CD4-positive, CD25-positive, alpha-beta regulatory T cell (primary cell): ENCODE data around the gene ERGIC1. TPM values are rescaled to one million over a fixed set of nuclear protein-coding genes. Genes with fewer than 3 reads are reported as not detected.

Experiments used
- ATAC-seq, 2 donors: fragments of 150-1000 bp; cut with Tn5 transposase; one replicate each; pipeline ENCODE4 v1.10.0; 2021; ENCODE audit warnings: low read depth in 2 of 2, moderate number of reproducible peaks in 2 of 2, moderate library complexity in 1 of 2
- DNase-seq, 3 donors: peaks; one replicate each; pipeline versions ENCODE4 v3.0.0 to v3.0.0-alpha.2; 2012 to 2022; ENCODE audit warnings: mixed read lengths in 1 of 3
- H3K27ac ChIP-seq: one replicate; pipeline ENCODE4 v1.7.0; 2013; ENCODE audit warnings: mild to moderate bottlenecking, low read length; ENCODE audit not compliant: insufficient read depth, poor library complexity, severe bottlenecking
- H3K27me3 ChIP-seq: one replicate; pipeline ENCODE4 v1.7.0; 2013; ENCODE audit warnings: low read length; ENCODE audit not compliant: control insufficient read depth, insufficient read depth
- H3K36me3 ChIP-seq: one replicate; pipeline ENCODE4 v1.7.0; 2013; ENCODE audit warnings: mild to moderate bottlenecking, low read length, moderate library complexity; ENCODE audit not compliant: control insufficient read depth, insufficient read depth
- H3K4me1 ChIP-seq: 2 replicates; pipeline ENCODE4 v1.7.0; 2013; ENCODE audit warnings: mild to moderate bottlenecking, low read length; ENCODE audit not compliant: insufficient read depth, control insufficient read depth, poor library complexity, severe bottlenecking
- H3K4me3 ChIP-seq: one replicate; pipeline ENCODE4 v1.7.0; 2013; ENCODE audit warnings: low read depth, mild to moderate bottlenecking, low read length, moderate library complexity
- H3K9me3 ChIP-seq, 2 experiments: 1 replicate in 1 of 2; 2 replicates in 1 of 2; pipeline ENCODE4 v1.7.0; 2013; ENCODE audit warnings: low read length in 2 of 2, mild to moderate bottlenecking in 1 of 2, moderate library complexity in 1 of 2; ENCODE audit not compliant: control insufficient read depth in 2 of 2
- H3K27ac Mint-ChIP-seq, 3 donors: one replicate each; pipeline ENCODE4 v1.8.0; 2020 to 2022; ENCODE audit warnings: mild to moderate bottlenecking in 3 of 3, mixed read lengths in 3 of 3, moderate library complexity in 2 of 3
- H3K27me3 Mint-ChIP-seq: one replicate; pipeline ENCODE4 v1.8.0; 2022; ENCODE audit warnings: mild to moderate bottlenecking, mixed read lengths
- H3K36me3 Mint-ChIP-seq: one replicate; pipeline ENCODE4 v1.8.0; 2020; ENCODE audit warnings: mixed read lengths
- H3K4me1 Mint-ChIP-seq, 4 donors: one replicate each; pipeline ENCODE4 v1.8.0; 2020 to 2022; ENCODE audit warnings: mixed read lengths in 4 of 4, mild to moderate bottlenecking in 1 of 4
- H3K4me3 Mint-ChIP-seq, 4 donors: one replicate each; pipeline ENCODE4 v1.8.0; 2020 to 2022; ENCODE audit warnings: mild to moderate bottlenecking in 4 of 4, mixed read lengths in 4 of 4, moderate library complexity in 3 of 4
- H3K9me3 Mint-ChIP-seq, 7 donors: one replicate each; pipeline ENCODE4 v1.8.0; 2020 to 2022; ENCODE audit warnings: mixed read lengths in 7 of 7, mild to moderate bottlenecking in 3 of 7, moderate library complexity in 2 of 7
- polyA plus RNA-seq, 4 donors: library from polyadenylated mRNA; unstranded; fragments of 300-500 nt; fragmentation: Illumina TruSeq; gene quantifications; one replicate each; pipeline ENCODE4 v1.2.3, GENCODE V29; 2021
- total RNA-seq: library from RNA; stranded (reverse); gene quantifications from one replicate; pipeline ENCODE4 v1.2.3, GENCODE V29; 2022

ERGIC1 gene
- total and polyA plus RNA-seq, 5 donors from 2014 or later: 15.7 to 58.4 (median 19.9) TPM

DNA sequence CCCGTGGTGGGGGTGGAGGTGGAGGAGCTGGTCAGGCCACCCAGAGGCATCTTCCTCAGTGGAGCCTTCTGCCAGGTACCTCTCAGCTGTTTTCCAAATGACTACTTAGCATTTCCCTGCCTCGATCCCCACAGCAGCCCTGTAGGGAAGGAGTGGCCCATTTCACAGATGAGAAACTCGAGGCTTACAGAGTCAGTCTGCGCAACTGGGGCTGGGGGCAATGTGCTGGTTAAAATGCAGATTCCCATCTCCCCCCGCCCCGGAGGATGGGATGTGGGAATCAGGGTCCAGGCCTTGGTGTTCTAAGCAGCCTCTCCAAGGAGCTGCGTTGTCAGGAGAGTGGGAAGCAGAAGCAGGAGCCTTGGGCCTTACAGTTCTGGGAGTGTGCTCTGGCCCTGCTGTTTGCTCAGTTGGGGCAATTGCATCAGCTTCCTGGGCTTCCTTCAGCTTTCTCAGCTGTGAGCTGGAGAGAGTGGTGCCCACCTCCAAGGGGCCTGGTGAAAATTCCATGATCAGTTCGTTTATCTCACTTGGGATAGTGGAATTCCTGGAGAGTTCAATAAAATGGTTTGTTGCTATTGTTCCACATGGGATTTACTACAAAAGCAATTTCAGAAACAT lies 19.4 kb downstream of the ERGIC1 start:
- no peaks in the 10 kb centered on the region for H3K27me3 Mint-ChIP-seq
- Histone ChIP-seq H3K4me3 (no peak overlapping the region), H3K9me3 (no peaks in the 10 kb centered on the region), H3K36me3 (no peaks in the 10 kb centered on the region), H3K4me1 (no peaks in the 10 kb centered on the region), H3K27ac (no peak overlapping the region), H3K27me3 (no peaks in the 10 kb centered on the region)
- H3K27ac Mint-ChIP-seq: peak overlapping the region in 1 of 3 donors; percentile 73
- no peak overlapping the region for H3K4me3 Mint-ChIP-seq
- peaks cover 24% of the 10 kb centered on the region for H3K36me3 Mint-ChIP-seq
- DNase-seq: no peak
- peaks cover 5 to 62% (median 25%) of the 10 kb centered on the region in 4 donors for H3K4me1 Mint-ChIP-seq
- peaks cover 0 to 2% (median 0%) of the 10 kb centered on the region in 7 donors for H3K9me3 Mint-ChIP-seq
- no peak for ATAC-seq

GRCh38 chr5:172854451-172854871 lies 20.4 kb downstream of the ERGIC1 start:
- H3K36me3 ChIP-seq: no peaks in the 10 kb centered on the region
- Mint-ChIP-seq H3K27ac (peak overlapping the region; percentile 32 to 76 (median 73)), H3K9me3 (peaks cover 0 to 2% (median 0%) of the 10 kb centered on the region in 7 donors), H3K27me3 (no peaks in the 10 kb centered on the region), H3K4me1 (peaks cover 5 to 57% (median 19%) of the 10 kb centered on the region in 4 donors), H3K36me3 (peaks cover 23% of the 10 kb centered on the region), H3K4me3 (no peak overlapping the region)
- peak in 1 of 2 donors; percentile 33 for ATAC-seq
- H3K27ac ChIP-seq: no peak overlapping the region
- DNase-seq: no peak
- H3K9me3 ChIP-seq: no peaks in the 10 kb centered on the region
- H3K27me3 ChIP-seq: no peaks in the 10 kb centered on the region
- no peaks in the 10 kb centered on the region for H3K4me1 ChIP-seq
- no peak overlapping the region for H3K4me3 ChIP-seq

DNA sequence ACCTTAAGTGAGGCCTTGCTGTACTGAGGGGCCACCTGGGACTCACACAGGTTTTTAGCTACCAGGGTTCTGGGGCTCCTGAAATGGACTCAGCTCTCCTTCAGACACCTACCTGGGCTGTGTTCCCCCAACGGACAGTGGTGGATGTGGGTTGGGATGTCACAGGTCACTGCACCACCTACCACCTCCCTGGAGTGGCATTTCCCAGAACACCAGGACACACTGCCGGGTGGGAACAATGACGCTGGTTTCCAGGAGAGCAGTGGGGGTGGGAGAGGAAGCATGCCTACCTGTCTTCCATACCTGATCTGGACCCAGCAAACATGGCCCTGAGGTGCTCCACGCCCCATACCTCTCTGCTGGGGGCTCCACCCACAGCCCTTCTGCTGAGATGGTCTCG lies 20.9 kb downstream of the ERGIC1 start:
- Mint-ChIP-seq H3K4me3 (no peak overlapping the region), H3K9me3 (peaks cover 0 to 2% (median 0%) of the 10 kb centered on the region in 7 donors), H3K36me3 (peaks cover 19% of the 10 kb centered on the region), H3K27me3 (no peaks in the 10 kb centered on the region), H3K4me1 (peaks cover 5 to 55% (median 19%) of the 10 kb centered on the region in 4 donors), H3K27ac (peak overlapping the region; percentile 32 to 76 (median 73))
- no peak overlapping the region for H3K27ac ChIP-seq
- no peaks in the 10 kb centered on the region for H3K36me3 ChIP-seq
- H3K4me1 ChIP-seq: no peaks in the 10 kb centered on the region
- H3K9me3 ChIP-seq: no peaks in the 10 kb centered on the region
- no peak overlapping the region for H3K4me3 ChIP-seq
- H3K27me3 ChIP-seq: no peaks in the 10 kb centered on the region
- ATAC-seq (no peak), DNase-seq (no peak)

GRCh38 chr5:172855597-172856292 lies 21.7 kb downstream of the ERGIC1 start:
- DNase-seq (no peak), ATAC-seq (no peak)
- no peaks in the 10 kb centered on the region for H3K4me1 ChIP-seq
- no peaks in the 10 kb centered on the region for H3K27me3 ChIP-seq
- Mint-ChIP-seq H3K9me3 (no peaks in the 10 kb centered on the region), H3K36me3 (peaks cover 19% of the 10 kb centered on the region), H3K4me3 (no peak overlapping the region), H3K27me3 (no peaks in the 10 kb centered on the region), H3K4me1 (peaks cover 5 to 58% (median 20%) of the 10 kb centered on the region in 4 donors), H3K27ac (peak overlapping the region in 1 of 3 donors; percentile 73)
- no peak overlapping the region for H3K27ac ChIP-seq
- H3K36me3 ChIP-seq: no peaks in the 10 kb centered on the region
- no peaks in the 10 kb centered on the region for H3K9me3 ChIP-seq
- H3K4me3 ChIP-seq: no peak overlapping the region

DNA sequence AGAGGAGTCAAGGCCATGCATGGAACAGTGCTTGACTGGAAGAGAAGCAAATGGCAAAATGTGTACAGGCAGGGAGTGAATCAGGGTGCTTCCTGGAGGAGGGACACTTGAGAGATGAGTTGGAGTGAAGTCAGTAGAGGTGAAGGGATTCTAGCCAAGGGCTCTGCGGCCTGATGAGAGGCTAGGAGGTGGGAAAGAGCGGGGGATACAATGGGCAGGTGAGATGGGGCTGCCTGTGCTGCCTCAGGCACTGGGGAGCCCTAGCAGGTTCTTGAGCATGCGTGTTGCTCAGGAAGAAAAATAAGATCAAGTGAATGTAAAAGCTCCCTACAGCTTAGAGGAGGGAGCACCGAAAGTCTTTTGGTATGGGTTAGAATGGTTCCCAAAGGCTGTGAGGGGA lies 22.3 kb downstream of the ERGIC1 start:
- no peak for DNase-seq
- H3K27ac Mint-ChIP-seq: peak overlapping the region in 2 of 3 donors; percentile 32 to 47
- ATAC-seq: no peak
- no peaks in the 10 kb centered on the region for H3K36me3 ChIP-seq
- H3K27me3 Mint-ChIP-seq: no peaks in the 10 kb centered on the region
- H3K27ac ChIP-seq: no peak overlapping the region
- H3K9me3 ChIP-seq: no peaks in the 10 kb centered on the region
- H3K4me1 ChIP-seq: no peaks in the 10 kb centered on the region
- H3K36me3 Mint-ChIP-seq: peaks cover 19% of the 10 kb centered on the region
- H3K4me3 ChIP-seq: no peak overlapping the region
- H3K9me3 Mint-ChIP-seq: no peaks in the 10 kb centered on the region
- H3K4me1 Mint-ChIP-seq: peaks cover 5 to 61% (median 24%) of the 10 kb centered on the region in 4 donors
- no peaks in the 10 kb centered on the region for H3K27me3 ChIP-seq
- H3K4me3 Mint-ChIP-seq: no peak overlapping the region

- Histone ChIP-seq H3K36me3 (no peaks in the 10 kb centered on the region), H3K27me3 (no peaks in the 10 kb centered on the region), H3K9me3 (no peaks in the 10 kb centered on the region), H3K4me3 (no peak overlapping the region), H3K27ac (no peak overlapping the region), H3K4me1 (no peaks in the 10 kb centered on the region)
- peaks cover 5 to 65% (median 26%) of the 10 kb centered on the region in 4 donors for H3K4me1 Mint-ChIP-seq
- H3K4me3 Mint-ChIP-seq: no peak overlapping the region
- H3K27me3 Mint-ChIP-seq: no peaks in the 10 kb centered on the region
- peak overlapping the region in 2 of 3 donors; percentile 42 to 44 for H3K27ac Mint-ChIP-seq
- ATAC-seq (no peak), DNase-seq (no peak)
- peaks cover 19% of the 10 kb centered on the region for H3K36me3 Mint-ChIP-seq
- no peaks in the 10 kb centered on the region for H3K9me3 Mint-ChIP-seq
Measured at GRCh38 chr5:172857982-172858381, 23.9 kb downstream of the ERGIC1 start.

DNA sequence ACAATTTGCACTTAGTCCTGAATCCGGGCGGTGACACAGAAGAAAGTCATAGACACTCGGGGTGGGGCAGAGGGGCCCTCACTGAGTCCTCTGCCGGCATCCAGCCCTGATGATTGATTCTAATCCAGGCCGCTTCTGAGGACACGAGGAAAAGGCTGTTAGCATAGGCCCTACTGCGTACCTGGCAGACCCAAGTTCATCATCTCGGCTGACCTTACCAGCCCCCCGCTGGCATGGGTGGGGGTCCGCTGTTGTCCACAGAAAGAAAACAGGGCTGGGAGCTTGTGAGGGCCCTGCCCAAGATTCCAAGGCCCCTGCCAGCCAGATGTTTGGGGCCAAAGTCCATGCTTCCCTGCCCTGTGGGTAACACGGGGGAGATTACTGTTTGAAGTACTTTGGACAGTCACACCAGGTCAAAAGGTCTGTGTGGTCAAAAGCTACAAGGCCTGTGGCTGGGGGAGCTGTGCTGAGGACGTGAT lies 24.5 kb downstream of the ERGIC1 start:
- Mint-ChIP-seq H3K9me3 (no peaks in the 10 kb centered on the region), H3K27ac (no peak overlapping the region), H3K27me3 (no peaks in the 10 kb centered on the region), H3K4me1 (peaks cover 5 to 66% (median 27%) of the 10 kb centered on the region in 4 donors), H3K4me3 (no peak overlapping the region), H3K36me3 (peaks cover 19% of the 10 kb centered on the region)
- Histone ChIP-seq H3K27me3 (no peaks in the 10 kb centered on the region), H3K36me3 (no peaks in the 10 kb centered on the region), H3K4me1 (no peaks in the 10 kb centered on the region), H3K27ac (no peak overlapping the region), H3K9me3 (no peaks in the 10 kb centered on the region), H3K4me3 (no peak overlapping the region)
- ATAC-seq (no peak), DNase-seq (no peak)
